HG03095 (cell line): ENCODE measurements around the gene GSN.

ENCODE experiments used
- ATAC-seq: cut with Tn5 transposase; IDR thresholded peaks from one replicate; pipeline ENCODE4 v1.9.1; 2021; ENCODE audit warnings: moderate library complexity; ENCODE audit not compliant: unreplicated experiment

The GSN gene

DNA sequence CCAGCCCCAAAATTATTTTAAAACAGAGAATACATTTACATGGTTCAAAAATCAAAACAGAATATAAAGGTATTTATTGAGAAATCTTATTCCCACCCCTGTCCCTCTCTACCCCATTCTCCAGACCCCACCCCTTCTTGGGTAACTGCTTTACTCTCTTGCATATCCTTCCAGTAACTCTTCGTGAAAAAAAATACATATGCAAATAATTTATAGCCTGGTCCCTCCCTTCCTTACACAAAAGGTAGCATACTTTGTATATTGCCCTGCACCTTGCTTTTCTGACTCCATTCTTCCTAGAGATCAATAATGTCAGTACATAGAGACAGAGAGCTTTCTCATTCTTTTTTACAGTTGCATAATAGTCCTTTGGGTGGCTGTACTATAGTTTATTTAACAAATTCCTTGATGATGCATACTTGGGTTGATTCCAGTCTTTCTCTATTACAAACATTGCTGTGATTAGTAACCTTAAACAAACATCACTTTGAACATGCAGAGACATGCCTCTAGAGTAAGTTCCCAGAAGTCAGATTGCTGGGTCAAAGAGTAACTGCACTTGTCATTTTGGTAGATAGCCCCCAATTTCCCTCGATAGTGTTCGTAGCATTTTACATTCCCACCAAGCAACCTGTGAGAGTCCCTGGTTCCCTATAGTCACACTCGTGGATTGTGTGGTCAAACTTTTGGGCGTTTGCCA is 54.2 kb downstream of the GSN start:
- no peak for ATAC-seq

DNA sequence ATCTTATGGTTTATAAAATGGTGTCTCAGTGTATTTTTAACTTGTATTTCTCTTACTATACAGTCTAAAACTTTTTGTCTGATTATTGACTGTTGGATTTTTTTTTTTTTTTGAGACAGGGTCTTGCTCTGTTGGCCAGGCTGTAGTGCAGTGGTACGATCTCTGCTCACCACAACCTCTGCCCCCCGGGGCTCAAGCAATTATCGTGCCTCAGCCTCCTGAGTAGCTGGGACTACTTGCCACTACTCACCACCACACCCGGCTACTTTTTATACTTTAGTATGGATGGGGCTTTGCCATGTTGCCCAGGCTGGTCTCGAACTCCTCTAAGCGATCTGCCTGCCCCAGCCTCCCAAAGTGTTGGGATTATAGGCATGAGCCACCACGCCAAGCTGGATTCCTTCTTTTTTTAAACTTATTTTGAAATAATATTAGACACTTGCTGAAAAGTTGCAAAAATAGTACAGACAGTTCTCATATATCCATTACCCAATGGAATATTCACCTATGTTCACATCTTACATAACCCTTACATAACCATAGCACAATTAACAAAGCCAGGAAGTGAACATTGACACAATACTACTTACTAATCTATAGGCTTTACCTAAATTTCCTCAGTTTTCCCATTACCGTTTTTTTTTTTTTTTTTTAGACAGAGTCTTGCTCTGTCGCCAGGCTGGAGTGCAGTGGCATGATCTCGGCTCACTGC is 54.9 kb downstream of the GSN start:
- no peak for ATAC-seq

DNA sequence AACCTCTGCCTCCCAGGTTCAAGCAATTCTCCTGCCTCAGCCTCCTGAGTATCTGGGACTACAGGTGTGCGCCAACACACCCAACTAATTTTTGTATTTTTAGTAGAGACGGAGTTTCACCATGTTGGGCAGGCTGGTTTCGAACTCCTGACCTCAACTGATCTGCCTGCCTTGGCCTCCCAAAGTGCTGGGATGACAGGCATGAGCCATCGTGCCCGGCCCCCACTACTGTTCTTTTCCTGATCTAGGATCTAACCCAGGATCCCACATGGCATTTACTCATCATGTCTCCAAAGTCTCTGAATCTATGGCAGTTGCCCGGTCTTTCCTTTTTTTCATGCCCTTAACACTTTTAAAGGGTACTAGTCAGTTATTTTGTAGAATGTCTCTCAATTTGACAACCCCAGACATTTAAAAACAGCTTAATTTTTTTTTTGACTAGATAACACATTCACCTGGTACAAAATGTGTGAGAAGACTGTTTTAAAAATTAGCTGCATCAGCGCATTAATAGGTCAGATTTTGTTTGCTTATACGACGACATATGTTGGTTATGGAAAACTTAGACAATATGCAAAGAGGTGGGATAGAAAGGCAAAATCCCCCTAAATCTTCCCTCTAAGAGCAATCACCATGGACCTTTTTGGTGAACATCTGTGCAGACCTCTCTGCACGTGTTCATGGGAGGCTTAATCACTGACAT is 55.6 kb downstream of the GSN start:
- ATAC-seq = no peak

DNA sequence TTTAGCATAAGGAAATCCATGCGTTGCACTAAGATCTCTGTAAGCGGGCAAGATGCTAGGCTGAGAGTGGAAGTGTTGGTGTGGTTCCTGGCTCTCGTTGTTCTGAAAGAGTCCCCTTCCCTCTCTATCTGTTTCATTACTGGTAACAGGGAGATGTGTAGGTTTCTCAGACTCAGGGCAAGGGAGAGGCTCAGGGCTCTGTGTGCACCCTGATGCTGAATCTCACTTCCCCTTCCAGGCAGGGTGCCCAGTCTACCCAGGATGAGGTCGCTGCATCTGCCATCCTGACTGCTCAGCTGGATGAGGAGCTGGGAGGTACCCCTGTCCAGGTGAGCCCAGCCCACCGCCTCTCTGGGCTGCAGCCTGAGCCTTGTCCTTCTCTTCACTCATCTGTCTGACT is 56.4 kb downstream of the GSN start:
- ATAC-seq = no peak

DNA sequence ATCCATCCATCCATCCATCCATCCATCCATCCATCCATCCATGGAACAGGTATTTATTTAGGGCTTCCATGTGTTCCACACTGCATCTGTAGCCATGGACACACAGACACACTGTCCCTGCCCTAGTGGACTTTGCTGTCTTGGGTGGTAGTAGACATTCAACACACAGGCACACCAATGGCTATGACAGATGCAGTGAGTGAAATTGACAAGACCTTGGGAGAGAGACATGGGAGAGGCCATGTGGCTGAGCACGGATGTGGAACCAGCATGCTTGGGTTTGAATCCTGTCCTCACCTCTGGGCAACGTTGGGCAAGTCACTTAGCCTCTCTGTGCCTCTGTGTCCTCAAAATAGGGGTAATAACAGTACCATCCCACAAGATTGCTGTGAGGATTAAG is 56.8 kb downstream of the GSN start:
- no peak for ATAC-seq

DNA sequence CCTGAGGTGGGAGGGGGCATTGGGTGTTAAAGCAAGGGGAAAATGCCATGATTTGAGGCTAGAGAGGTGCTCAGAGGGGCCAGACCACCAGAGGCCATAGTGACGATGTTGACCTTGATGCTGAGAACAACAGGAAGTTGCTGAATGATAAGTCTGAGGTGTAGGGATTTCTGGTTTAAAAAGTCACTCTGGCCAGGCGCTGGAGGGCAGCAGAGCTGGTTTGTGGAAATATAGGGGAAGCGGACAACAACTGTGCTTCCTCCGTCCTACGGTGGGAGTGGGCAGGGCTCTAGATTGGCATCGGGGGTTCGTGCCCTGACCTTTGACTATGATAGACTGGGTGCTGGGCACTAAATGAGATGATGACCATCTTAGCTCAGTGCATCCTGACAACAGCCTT is 57.4 kb downstream of the GSN start:
- no peak for ATAC-seq

DNA sequence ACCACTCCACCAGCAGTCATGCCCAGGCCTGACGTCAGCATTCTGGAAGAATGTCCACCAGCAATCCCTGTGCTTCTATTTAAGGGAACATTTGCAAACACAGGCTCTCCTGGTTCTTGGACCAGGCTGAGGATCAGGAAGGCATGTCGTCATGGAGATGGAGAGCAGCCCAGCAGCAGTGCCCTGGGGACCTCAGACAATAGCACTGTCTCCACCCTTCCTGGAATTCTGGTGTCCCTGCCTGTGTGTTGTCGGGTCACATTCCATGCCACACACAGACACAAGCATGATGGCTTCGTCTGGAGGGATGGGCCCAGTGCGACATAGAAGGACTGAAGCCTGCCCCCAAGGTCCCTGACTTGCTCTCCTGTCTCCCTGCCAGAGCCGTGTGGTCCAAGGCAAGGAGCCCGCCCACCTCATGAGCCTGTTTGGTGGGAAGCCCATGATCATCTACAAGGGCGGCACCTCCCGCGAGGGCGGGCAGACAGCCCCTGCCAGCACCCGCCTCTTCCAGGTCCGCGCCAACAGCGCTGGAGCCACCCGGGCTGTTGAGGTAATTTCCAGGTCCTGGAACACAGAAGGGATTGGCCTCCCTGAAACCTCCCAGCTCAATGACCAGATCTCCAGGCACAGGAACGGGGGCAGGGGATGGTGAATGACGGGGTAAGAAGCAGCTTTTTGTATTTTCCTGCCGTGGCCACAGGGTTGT is 58.3 kb downstream of the GSN start:
- no peak for ATAC-seq

DNA sequence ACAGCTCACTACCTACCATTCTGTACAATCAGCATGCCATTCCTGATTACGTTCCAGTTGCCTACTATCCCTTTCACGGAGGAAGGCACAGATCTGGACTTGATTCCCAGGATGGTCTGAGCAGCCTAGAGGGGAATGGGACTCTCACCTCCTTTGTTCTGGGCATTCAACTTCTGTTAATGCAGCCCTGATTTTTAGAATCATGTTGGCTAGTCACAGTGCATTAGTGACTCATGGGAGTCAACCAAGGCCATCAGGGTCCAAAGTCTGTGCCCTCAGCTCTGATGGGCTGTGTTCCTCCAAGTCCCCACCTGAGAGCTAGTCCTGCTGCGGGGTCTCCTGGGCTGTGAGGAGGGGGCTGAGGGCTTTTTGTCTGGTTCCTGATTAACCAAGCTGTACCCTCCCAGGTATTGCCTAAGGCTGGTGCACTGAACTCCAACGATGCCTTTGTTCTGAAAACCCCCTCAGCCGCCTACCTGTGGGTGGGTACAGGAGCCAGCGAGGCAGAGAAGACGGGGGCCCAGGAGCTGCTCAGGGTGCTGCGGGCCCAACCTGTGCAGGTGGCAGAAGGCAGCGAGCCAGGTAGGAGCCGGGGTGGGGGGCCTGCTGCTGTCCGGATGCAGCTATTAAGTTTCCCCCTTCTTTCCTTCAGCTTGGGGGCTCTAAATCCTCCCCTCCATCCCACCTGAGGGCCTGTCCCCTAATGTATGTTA is 59.1 kb downstream of the GSN start:
- no peak for ATAC-seq

DNA sequence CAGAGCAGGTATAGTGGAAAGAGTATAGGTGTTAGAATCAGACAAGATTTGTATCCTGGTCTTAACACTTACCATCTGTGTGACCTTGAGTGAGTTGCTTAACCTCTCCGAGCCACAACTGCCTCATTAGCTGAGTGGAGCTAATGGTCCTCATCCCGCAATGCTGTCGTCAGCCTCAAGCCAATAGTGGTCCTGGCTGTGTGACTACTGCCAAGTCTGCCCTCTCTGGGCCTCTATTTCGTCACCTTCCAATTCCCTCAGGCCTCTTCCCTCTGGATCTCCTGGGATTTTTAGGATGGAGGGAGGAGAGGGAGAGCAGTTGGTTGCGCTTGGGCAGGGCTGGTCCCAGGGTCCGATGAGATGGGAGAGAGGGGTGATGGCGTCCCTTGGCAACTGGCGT is 60.5 kb downstream of the GSN start:
- ATAC-seq = no peak

DNA sequence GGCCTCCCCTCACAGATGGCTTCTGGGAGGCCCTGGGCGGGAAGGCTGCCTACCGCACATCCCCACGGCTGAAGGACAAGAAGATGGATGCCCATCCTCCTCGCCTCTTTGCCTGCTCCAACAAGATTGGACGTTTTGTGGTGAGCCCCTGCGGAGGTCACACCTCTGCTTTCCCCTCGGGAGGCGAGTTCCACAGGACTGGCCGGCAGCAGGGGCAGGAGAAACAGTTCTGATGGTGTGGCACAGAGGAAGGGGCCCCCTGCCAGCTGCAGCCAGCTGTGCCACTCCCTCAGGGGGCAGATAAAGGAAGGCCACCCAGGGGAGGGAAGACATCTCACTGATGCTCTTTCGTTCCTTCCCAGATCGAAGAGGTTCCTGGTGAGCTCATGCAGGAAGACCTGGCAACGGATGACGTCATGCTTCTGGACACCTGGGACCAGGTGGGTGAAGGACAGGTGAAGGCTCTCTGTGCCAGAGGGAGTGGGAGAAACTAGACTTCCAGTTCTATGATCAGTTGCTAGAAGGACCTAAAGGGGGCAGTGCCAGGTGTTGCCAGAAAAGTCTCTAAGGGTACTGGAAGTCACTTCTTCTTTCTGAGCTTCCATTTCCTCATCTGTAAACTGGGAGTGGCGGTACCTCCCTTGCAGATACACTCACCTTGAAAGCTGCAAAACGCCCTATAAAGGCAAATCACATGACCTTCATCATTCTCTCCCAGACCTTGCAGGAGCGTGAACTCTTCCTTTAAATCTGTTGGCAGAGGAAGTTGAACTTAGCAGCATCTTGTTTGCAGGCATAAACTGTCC is 61.1 kb downstream of the GSN start:
- ATAC-seq = no peak

DNA sequence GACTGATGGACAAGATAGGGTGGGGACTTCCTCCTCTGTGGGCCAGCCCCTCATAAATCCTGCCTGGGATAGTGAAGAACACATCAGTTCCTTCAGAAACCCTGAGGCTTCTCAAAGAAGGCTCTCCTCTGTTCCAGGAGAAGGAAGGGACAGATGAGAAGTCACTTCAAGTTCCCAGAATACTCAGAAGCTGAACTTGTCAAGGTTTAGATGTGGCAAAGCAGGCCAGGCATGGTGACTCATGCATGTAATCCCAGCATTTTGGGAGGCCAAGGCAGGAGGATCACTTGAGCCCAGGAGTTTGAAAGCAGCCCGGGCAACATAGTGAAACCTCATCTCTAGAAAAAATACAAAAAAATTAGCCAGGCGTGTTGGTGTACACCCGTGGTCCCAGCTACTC is 63.6 kb downstream of the GSN start:
- ATAC-seq = no peak

DNA sequence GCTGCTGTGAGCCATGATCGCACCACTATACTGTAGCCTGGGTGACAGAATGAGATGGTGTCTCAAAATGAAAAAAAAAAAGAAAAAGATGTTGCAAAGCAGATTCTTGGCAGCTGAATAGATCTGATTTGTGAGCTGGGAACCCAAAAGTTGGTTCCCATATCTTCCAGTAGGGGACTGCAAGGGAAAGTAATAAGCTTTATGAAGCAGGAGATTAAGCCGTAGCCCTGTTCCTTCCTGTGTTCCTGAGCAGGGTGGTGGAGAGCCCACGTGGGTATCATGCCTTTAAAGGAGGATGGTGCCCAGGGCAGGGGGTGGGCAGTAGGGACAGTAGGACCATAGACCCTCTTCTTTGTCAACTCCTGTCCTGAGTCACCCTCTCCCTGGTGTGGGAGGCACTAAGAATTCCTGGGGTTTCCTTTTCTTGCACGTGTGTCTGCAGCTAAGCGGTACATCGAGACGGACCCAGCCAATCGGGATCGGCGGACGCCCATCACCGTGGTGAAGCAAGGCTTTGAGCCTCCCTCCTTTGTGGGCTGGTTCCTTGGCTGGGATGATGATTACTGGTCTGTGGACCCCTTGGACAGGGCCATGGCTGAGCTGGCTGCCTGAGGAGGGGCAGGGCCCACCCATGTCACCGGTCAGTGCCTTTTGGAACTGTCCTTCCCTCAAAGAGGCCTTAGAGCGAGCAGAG is 64.2 kb downstream of the GSN start:
- no peak for ATAC-seq

DNA sequence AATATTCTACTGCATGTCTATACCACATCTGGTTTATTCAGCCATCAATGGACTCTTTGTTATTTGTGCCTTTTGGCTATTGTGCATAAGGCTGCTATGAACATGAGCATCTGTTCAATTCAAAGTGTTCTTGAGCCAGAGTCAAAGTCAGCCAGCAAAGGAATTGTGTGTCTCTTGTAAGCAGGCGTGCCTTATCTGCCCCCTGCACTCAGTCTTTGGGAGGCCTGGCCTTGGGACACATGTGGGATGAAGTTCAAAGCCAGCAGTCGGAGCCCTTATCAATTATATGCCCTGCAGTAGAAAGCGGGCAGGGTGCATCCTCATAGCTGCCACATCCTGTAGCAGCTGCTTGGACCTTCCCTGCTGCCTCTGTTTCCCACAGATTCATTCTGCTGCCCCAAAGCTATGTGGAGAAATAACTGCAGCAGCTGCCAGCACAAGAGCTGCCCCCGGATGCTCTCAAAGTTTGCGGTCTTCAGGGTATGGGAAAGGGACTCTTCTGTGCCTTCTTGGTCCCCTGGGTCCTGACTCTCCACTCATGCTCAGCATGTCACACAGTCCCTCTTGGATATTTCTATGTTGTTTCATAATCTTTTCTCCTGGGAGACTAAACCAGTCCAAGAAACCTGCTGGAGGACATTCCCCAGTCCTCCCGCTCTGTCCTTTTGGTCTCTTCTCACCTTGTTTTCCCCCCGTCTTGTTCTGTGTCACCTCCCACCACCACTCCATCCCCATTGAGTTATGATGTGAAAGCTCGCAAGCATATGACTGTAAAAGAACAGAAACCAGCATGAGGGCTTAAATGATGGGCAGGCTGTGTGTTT is 66.2 kb downstream of the GSN start:
- no peak for ATAC-seq

DNA sequence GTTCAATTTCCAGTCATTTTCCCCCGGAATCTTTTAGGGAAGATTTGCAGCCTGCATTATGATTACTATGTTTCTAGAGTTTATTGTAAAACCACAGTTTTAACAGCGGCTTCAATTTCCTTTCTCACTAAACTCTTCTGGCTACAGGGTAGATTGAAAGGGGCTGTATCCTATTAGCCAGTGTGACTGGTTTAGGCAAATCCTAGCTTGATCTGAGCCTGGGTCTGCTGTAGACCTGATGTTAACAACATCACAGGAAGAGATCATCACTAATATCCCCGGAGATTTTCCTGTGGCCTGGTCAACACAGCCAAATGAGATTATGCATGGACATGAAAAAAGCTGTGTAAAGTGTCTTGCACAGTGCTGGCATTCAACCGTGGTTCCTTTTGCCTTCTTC is 68.7 kb downstream of the GSN start:
- no peak for ATAC-seq

DNA sequence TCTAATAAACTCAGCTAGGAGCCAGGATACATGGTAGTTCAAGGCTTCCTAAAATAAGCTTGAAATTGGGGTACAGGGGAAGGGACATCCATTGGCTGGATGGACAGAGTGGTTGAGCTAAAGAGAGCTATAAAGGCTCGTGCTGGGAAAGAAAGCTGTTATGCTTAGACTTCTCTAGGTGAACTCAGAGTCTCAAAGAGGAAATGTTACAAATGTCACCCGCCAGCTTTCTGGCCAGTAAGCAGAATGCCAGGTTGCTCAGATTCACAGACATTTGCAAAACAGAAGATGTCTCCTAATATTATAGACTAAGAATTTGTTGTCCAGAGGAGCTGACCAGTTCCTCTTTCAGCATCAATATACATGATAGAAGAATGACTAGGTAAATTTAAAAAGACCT is 71.5 kb downstream of the GSN start:
- no peak for ATAC-seq

DNA sequence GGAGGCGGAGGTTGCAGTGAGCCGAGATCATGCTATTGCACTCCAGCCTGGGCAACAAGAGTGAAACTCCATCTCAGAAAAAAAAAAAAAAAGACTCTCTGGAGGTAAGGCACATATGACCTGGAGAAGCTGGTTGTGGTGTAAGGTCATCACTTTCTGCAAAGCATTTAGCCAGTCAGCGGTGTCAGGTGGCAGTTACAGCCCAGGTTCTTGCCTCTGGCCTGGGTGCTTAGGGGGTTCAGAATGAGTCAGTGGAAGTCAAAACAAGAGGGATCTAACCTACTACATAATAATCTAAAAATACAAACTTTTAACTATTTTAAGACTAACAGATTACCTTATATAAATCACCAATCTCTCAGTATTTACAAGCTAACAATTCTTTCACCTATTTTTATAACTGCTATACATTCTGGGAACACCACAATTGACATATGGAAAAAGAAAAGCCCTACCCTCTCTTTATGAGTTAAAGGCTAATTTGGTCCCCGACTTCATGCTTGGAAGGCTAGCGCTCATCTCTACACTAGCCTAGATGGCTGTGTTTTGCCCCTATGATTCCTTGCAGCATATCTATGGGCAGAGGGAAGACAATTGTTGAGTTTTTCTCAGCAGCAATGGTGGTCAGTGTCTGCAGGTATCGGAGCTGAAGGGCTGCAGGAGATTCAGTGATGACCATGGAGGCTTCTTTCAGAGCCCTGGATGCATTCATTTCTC is 72.9 kb downstream of the GSN start:
- peak; percentile 93 for ATAC-seq

DNA sequence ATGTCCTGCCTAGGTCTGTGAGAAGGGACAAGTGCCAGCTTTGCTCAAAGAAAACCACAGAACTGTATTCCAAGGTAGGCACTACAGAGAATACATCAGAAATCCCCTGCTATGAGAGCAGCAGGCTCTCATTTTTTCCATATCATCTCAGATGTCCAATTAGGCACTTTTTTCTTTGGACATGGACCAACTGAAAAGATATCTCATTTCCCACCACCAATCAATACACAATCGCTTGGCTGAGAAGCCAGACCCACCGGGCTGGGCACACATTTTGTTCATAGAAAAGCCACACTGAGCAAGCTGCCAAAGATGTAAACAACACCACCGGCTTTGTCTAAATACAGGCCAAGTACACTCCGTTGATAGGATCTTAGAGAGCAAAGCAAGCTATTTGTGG is 76.2 kb downstream of the GSN start:
- no peak for ATAC-seq

DNA sequence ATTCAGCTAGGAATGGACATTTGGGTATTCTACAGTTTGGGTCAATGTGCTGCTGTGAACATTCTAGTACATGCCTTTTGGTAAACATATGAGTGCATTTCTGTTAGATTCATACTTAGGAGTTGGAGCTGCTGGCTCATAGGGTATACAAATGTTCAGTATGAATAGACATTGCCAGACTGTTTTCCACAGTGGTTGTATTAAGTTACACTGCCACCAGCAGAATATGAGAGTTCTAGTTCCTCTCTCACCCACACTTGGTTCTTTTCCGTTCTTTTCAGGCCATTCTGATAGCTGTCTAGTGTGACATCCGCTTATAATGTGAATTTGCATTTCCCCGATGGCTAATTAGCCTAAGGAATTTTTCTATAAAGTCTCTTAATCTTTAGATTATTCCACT is 77.1 kb downstream of the GSN start:
- no peak for ATAC-seq
